ENCODE data around the gene NRXN3. TPM values are rescaled to one million over a fixed set of nuclear protein-coding genes. Genes with fewer than 3 reads are reported as not detected.

NRXN3 gene
- total RNA-seq, 1 experiment from 2014 or later, result 0.80 TPM

GRCh38 chr14:78785265-78785664, 615.1 kb downstream of the NRXN3 start:
- no peak overlapping the region for H3K4me3 ChIP-seq (ENCODE audit: insufficient read depth, low read depth, low read length)
- H3K36me3 ChIP-seq (replicated peaks; ENCODE audit: control insufficient read depth, insufficient read depth, low read length), result no peaks in the 10 kb centered on the region
- no peaks in the 10 kb centered on the region for H3K27me3 ChIP-seq (ENCODE audit: control insufficient read depth, insufficient read depth, low read length)
- no peak for DNase-seq

- Histone ChIP-seq H3K36me3 (replicated peaks; ENCODE audit: control insufficient read depth, insufficient read depth, low read length) (no peaks in the 10 kb centered on the region), H3K4me3 (ENCODE audit: insufficient read depth, low read depth, low read length) (no peak overlapping the region), H3K27me3 (ENCODE audit: control insufficient read depth, insufficient read depth, low read length) (no peaks in the 10 kb centered on the region)
- DNase-seq, result no peak
These were observed 618.5 kb downstream of the NRXN3 start for GRCh38 chr14:78788467-78789360.

DNA sequence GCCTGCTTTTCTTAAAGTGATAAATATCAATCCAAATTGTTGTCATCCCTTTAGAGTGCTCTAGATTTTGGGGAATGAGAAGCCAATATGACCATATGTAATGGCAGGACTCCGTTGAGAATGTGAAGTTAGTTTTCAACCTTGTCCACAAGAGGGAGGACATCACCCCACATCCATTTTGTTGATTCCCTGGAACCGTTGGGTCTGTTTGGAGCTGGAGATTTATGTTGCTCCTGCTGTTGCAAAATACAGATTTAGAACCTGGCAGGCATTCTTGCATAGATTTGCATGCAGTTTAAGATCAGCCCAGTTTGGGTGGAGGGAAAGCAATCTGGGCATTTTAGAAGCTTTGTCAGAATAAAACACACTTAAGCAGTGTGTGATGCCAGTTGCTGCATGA, 620.1 kb downstream of the NRXN3 start:
- Histone ChIP-seq H3K4me3 (ENCODE audit: insufficient read depth, low read depth, low read length) (no peak overlapping the region), H3K36me3 (replicated peaks; ENCODE audit: control insufficient read depth, insufficient read depth, low read length) (no peaks in the 10 kb centered on the region), H3K27me3 (ENCODE audit: control insufficient read depth, insufficient read depth, low read length) (no peaks in the 10 kb centered on the region)
- DNase-seq, result peak; percentile 15

GRCh38 chr14:78798757-78799156, 628.6 kb downstream of the NRXN3 start:
- no peak for DNase-seq
- H3K36me3 ChIP-seq (replicated peaks; ENCODE audit: control insufficient read depth, insufficient read depth, low read length), result no peaks in the 10 kb centered on the region

DNA sequence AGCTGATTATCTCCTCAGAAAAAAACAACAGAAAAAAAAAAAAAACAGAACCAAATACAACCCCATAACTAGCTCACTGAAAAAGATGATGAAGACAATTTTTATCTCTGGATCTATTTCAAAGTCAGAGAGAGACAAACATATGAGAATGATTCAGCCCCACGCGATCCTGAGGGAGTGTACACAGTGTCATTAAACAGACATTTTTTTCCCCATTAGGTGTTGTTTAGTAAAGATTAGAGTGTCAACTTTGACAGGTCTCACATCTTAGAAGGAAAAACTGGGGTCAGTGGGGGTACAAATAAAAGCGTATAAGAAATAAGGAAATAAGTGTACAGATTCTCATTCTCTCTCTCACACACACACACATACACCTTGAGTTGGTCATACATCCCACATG, 635.4 kb downstream of the NRXN3 start:
- Histone ChIP-seq H3K4me3 (ENCODE audit: insufficient read depth, low read depth, low read length) (no peak overlapping the region), H3K36me3 (replicated peaks; ENCODE audit: control insufficient read depth, insufficient read depth, low read length) (no peaks in the 10 kb centered on the region), H3K27me3 (ENCODE audit: control insufficient read depth, insufficient read depth, low read length) (no peaks in the 10 kb centered on the region)
- DNase-seq, result no peak

More at GRCh38 chr14:78798757-78799156, 628.6 kb downstream of the NRXN3 start:
- no peak overlapping the region for H3K4me3 ChIP-seq (ENCODE audit: insufficient read depth, low read depth, low read length)
- H3K27me3 ChIP-seq (ENCODE audit: control insufficient read depth, insufficient read depth, low read length), result no peaks in the 10 kb centered on the region

DNA sequence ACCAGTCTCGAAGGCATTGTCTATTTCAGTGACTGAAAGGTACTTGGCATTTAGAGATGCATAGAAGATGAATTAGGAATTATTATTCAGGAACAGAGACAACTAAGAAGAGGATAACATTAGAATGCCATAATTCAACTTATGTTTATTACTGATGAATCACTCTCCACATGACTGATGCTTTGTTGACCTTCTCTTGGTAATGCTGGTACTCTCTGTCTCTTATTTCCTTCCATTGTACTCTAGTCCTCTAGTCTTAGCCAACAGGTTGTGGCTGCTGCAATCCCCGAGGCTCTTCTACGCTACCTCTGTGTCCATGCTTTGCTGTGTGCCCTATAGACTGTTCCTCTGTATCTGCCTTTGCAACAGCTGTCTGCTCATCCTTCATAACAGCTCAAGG, 652.9 kb downstream of the NRXN3 start:
- DNase-seq, result no peak
- no peaks in the 10 kb centered on the region for H3K27me3 ChIP-seq (ENCODE audit: control insufficient read depth, insufficient read depth, low read length)
- H3K36me3 ChIP-seq (replicated peaks; ENCODE audit: control insufficient read depth, insufficient read depth, low read length), result no peaks in the 10 kb centered on the region
- H3K4me3 ChIP-seq (ENCODE audit: insufficient read depth, low read depth, low read length), result no peak overlapping the region

DNA sequence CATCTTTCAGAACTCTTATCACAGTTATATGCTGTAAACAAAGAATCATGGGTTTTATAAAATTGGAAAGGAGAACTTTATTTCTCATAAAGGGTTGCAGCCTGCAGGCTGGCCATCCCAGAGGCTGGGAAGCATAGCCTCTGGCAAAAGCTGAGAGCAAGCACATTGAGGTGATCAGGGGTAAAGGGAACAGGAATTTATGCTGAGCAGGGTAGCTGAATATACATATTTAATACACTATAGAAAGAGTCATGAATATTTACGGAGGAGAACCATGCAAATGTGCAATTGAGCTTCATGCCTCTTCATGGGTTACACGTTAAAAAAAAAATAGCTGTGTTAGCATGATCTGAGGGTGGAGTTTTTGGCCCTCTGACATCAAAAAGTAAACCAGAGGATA, 653.3 kb downstream of the NRXN3 start:
- H3K4me3 ChIP-seq (ENCODE audit: insufficient read depth, low read depth, low read length), result no peak overlapping the region
- no peaks in the 10 kb centered on the region for H3K27me3 ChIP-seq (ENCODE audit: control insufficient read depth, insufficient read depth, low read length)
- H3K36me3 ChIP-seq (replicated peaks; ENCODE audit: control insufficient read depth, insufficient read depth, low read length), result no peaks in the 10 kb centered on the region
- no peak for DNase-seq

GRCh38 chr14:78829274-78829673, 659.1 kb downstream of the NRXN3 start:
- Histone ChIP-seq H3K36me3 (replicated peaks; ENCODE audit: control insufficient read depth, insufficient read depth, low read length) (no peaks in the 10 kb centered on the region), H3K4me3 (ENCODE audit: insufficient read depth, low read depth, low read length) (no peak overlapping the region), H3K27me3 (ENCODE audit: control insufficient read depth, insufficient read depth, low read length) (no peaks in the 10 kb centered on the region)
- DNase-seq, result no peak

GRCh38 chr14:78834766-78835451, 664.7 kb downstream of the NRXN3 start:
- no peak overlapping the region for H3K4me3 ChIP-seq (ENCODE audit: insufficient read depth, low read depth, low read length)
- no peaks in the 10 kb centered on the region for H3K36me3 ChIP-seq (replicated peaks; ENCODE audit: control insufficient read depth, insufficient read depth, low read length)
- H3K27me3 ChIP-seq (ENCODE audit: control insufficient read depth, insufficient read depth, low read length), result no peaks in the 10 kb centered on the region
- no peak for DNase-seq

GRCh38 chr14:78835909-78836308, 665.7 kb downstream of the NRXN3 start:
- Histone ChIP-seq H3K27me3 (ENCODE audit: control insufficient read depth, insufficient read depth, low read length) (no peaks in the 10 kb centered on the region), H3K4me3 (ENCODE audit: insufficient read depth, low read depth, low read length) (no peak overlapping the region), H3K36me3 (replicated peaks; ENCODE audit: control insufficient read depth, insufficient read depth, low read length) (no peaks in the 10 kb centered on the region)
- DNase-seq, result no peak

- DNase-seq, result peak; percentile 31
- Histone ChIP-seq H3K4me3 (ENCODE audit: insufficient read depth, low read depth, low read length) (no peak overlapping the region), H3K36me3 (replicated peaks; ENCODE audit: control insufficient read depth, insufficient read depth, low read length) (no peaks in the 10 kb centered on the region), H3K27me3 (ENCODE audit: control insufficient read depth, insufficient read depth, low read length) (no peaks in the 10 kb centered on the region)
These were observed 666.6 kb downstream of the NRXN3 start for GRCh38 chr14:78836777-78837176.

GRCh38 chr14:78838959-78839358, 668.8 kb downstream of the NRXN3 start:
- no peak for DNase-seq
- H3K36me3 ChIP-seq (replicated peaks; ENCODE audit: control insufficient read depth, insufficient read depth, low read length), result no peaks in the 10 kb centered on the region
- H3K4me3 ChIP-seq (ENCODE audit: insufficient read depth, low read depth, low read length), result no peak overlapping the region
- no peaks in the 10 kb centered on the region for H3K27me3 ChIP-seq (ENCODE audit: control insufficient read depth, insufficient read depth, low read length)

- Histone ChIP-seq H3K27me3 (ENCODE audit: control insufficient read depth, insufficient read depth, low read length) (no peaks in the 10 kb centered on the region), H3K36me3 (replicated peaks; ENCODE audit: control insufficient read depth, insufficient read depth, low read length) (no peaks in the 10 kb centered on the region), H3K4me3 (ENCODE audit: insufficient read depth, low read depth, low read length) (no peak overlapping the region)
- DNase-seq, result no peak
These were observed 670.7 kb downstream of the NRXN3 start for GRCh38 chr14:78840898-78841297.

DNA sequence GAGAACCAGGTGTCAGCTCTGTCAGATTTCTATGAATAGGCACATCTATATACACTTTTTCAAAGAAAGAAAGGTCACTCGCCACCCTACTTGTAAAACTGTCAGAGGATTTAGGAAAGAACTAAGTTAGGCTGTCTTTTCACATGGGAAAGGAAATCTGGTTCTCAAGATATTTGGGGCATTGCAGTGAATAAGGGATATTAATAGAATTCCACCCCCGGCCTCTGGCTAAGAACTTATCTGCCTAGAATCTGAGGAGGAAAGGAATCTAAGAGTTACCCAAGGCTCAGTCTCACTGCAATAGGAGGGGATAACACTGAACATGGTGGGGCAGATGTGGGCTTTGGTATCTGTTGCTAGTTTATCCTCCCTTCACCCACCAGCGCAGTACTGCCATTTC, 677.6 kb downstream of the NRXN3 start:
- DNase-seq, result no peak
- Histone ChIP-seq H3K4me3 (ENCODE audit: insufficient read depth, low read depth, low read length) (no peak overlapping the region), H3K36me3 (replicated peaks; ENCODE audit: control insufficient read depth, insufficient read depth, low read length) (no peaks in the 10 kb centered on the region), H3K27me3 (ENCODE audit: control insufficient read depth, insufficient read depth, low read length) (no peaks in the 10 kb centered on the region)

DNA sequence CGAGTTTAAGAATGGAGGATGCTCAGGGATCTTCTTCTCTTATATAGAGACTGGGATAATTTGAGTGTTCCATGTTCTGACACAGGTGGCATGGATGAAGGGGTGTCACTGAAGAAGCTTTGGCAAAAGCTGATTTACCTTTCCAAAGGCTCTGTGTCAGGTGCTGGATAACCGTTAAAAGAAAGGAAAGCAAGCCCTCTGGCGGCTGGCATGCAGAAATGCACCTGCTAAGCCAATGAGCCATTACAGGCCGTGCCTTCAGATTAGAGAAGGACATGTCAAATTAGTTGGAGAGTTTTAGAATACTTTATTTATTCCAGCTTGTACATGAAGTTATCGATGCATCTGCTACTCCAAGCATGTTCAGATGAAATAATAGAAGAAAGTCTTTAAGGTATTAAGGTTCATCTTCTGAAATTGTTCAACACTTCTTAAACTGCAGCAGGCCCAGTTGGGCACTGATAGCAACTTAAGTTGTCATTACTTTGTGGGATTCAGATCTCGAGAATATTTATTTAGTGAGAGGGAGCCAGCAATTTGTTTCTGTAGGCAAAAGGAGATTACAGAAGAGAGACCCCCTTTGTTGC, 678.2 kb downstream of the NRXN3 start:
- Histone ChIP-seq H3K27me3 (ENCODE audit: control insufficient read depth, insufficient read depth, low read length) (no peaks in the 10 kb centered on the region), H3K4me3 (ENCODE audit: insufficient read depth, low read depth, low read length) (no peak overlapping the region), H3K36me3 (replicated peaks; ENCODE audit: control insufficient read depth, insufficient read depth, low read length) (no peaks in the 10 kb centered on the region)
- DNase-seq, result peak; percentile 5
